ENCODE data around the gene PCF11.

Gene PCF11

GRCh38 chr11:83192606-83193245 lies 35.8 kb downstream of the PCF11 start:
- TF ChIP-seq CTCF (IDR thresholded peaks at IDR 0.05; ENCODE audit: low read depth, low read length), result no peak
- DNase-seq (ENCODE audit: extremely low read depth, low read depth), result no peak

- no peak for TF ChIP-seq CTCF (IDR thresholded peaks at IDR 0.05; ENCODE audit: low read depth, low read length)
- DNase-seq (ENCODE audit: extremely low read depth, low read depth), result peak; percentile 86
Observed at GRCh38 chr11:83193315-83194280, 36.7 kb downstream of the PCF11 start, which contains the start of gene ANKRD42. Gene ANKRD42, plus strand, starts transcription at chr11:83193712. Its CDS starts 959 bp downstream, at chr11:83194671.

- DNase-seq (ENCODE audit: extremely low read depth, low read depth), result peak; percentile 34
- TF ChIP-seq CTCF (IDR thresholded peaks at IDR 0.05; ENCODE audit: low read depth, low read length), result no peak
Observed at GRCh38 chr11:83194281-83195142, 37.6 kb downstream of the PCF11 start.

- TF ChIP-seq CTCF (IDR thresholded peaks at IDR 0.05; ENCODE audit: low read depth, low read length), result no peak
- DNase-seq (ENCODE audit: extremely low read depth, low read depth), result no peak
Observed at GRCh38 chr11:83195143-83195466, 38.2 kb downstream of the PCF11 start.

- TF ChIP-seq CTCF (IDR thresholded peaks at IDR 0.05; ENCODE audit: low read depth, low read length), result no peak
- no peak for DNase-seq (ENCODE audit: extremely low read depth, low read depth)
Observed at GRCh38 chr11:83195649-83196048, 38.7 kb downstream of the PCF11 start.

- no peak for TF ChIP-seq CTCF (IDR thresholded peaks at IDR 0.05; ENCODE audit: low read depth, low read length)
- no peak for DNase-seq (ENCODE audit: extremely low read depth, low read depth)
Observed at GRCh38 chr11:83200035-83200434, 43.1 kb downstream of the PCF11 start.
